Mesendoderm (in vitro differentiated cells): ENCODE results near the gene ASB1.

Source experiments
- DNase-seq: peaks from one replicate; pipeline ENCODE4 v3.0.0; 2013
- H2AK5ac ChIP-seq: 2 replicates; pipeline ENCODE4 v1.6.1; 2013; ENCODE audit warnings: low read length, inconsistent platforms
- H2BK120ac ChIP-seq: 2 replicates; pipeline ENCODE4 v1.6.1; 2013; ENCODE audit warnings: low read depth, mild to moderate bottlenecking, low read length, moderate library complexity, mixed read lengths
- H2BK15ac ChIP-seq: replicated peaks from 2 replicates; pipeline ENCODE4 v1.6.1; 2013; ENCODE audit warnings: low read depth, mild to moderate bottlenecking, moderate library complexity
- H2BK5ac ChIP-seq: 2 replicates; pipeline ENCODE4 v1.6.1; 2013; ENCODE audit warnings: low read length, inconsistent platforms
- H3K18ac ChIP-seq: 2 replicates; pipeline ENCODE4 v1.6.1; 2013; ENCODE audit warnings: mild to moderate bottlenecking, low read length, mixed read lengths
- H3K23ac ChIP-seq: one replicate; pipeline ENCODE4 v1.6.1; 2013; ENCODE audit warnings: low read length
- H3K27ac ChIP-seq: 2 replicates; pipeline ENCODE4 v1.5.1; 2013; ENCODE audit warnings: low read depth, mild to moderate bottlenecking, inconsistent platforms, low read length, moderate library complexity
- H3K27me3 ChIP-seq: 2 replicates; pipeline ENCODE4 v1.6.1; 2013; ENCODE audit warnings: low read length, control low read depth, mild to moderate bottlenecking, inconsistent platforms; ENCODE audit not compliant: insufficient read depth, poor library complexity
- H3K36me3 ChIP-seq: 2 replicates; pipeline ENCODE4 v1.6.1; 2013; ENCODE audit warnings: low read length, inconsistent platforms; ENCODE audit not compliant: control insufficient read depth, insufficient read depth
- H3K4ac ChIP-seq: one replicate; pipeline ENCODE4 v1.6.1; 2013; ENCODE audit warnings: low read depth, mild to moderate bottlenecking, low read length, moderate library complexity
- H3K4me1 ChIP-seq: 2 replicates; pipeline ENCODE4 v1.6.1; 2013; ENCODE audit warnings: low read depth, low read length, inconsistent platforms; ENCODE audit not compliant: control insufficient read depth
- H3K4me2 ChIP-seq: 2 replicates; pipeline ENCODE4 v1.6.1; 2013; ENCODE audit warnings: low read length
- H3K4me3 ChIP-seq: 2 replicates; pipeline ENCODE4 v1.5.1; 2013; ENCODE audit warnings: mild to moderate bottlenecking, low read length
- H3K56ac ChIP-seq: one replicate; pipeline ENCODE4 v1.6.1; 2013; ENCODE audit warnings: low read length
- H3K79me1 ChIP-seq: 2 replicates; pipeline ENCODE4 v1.6.1; 2013; ENCODE audit warnings: low read length, inconsistent platforms
- H3K79me2 ChIP-seq: 2 replicates; pipeline ENCODE4 v1.6.1; 2013; ENCODE audit warnings: mild to moderate bottlenecking, low read length; ENCODE audit not compliant: control insufficient read depth, insufficient read depth
- H3K9ac ChIP-seq: 2 replicates; pipeline ENCODE4 v1.6.1; 2013; ENCODE audit warnings: low read length, inconsistent platforms
- H4K5ac ChIP-seq: one replicate; pipeline ENCODE4 v1.6.1; 2013; ENCODE audit warnings: low read length
- H4K8ac ChIP-seq: one replicate; pipeline ENCODE4 v1.6.1; 2013; ENCODE audit warnings: low read depth, mild to moderate bottlenecking, control low read depth, low read length, moderate library complexity
- WGBS: extraction: QIAGEN DNeasy Blood & Tissue Kit; methylation state at CpG from one replicate; pipeline ENCODE4 v1.1.7; 2013; ENCODE audit warnings: low lambda C conversion rate, missing lambda C conversion rate; ENCODE audit not compliant: insufficient coverage; ENCODE audit errors: extremely low coverage; 5-methylcytosine and 5-hydroxymethylcytosine counted together

ASB1 gene

DNA sequence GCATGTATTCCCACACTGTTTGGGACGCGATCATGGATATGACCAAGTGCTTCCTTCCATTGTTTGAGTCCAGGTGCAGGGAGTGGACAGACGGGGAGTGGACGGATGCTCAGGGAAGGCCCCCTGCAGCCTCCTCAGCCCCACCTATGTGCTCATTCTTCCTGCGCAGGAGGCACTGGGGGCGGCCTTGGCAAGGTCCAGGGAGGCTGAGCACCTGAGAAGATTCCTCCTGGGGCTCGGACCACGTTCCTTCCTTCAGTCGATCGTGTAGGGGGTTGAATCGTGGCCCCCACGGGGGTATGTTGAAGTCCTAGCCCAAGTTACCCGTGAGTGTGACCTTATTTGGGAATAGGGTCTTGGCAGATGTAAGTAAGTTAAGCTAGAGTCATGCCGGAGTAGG, 60.4 kb downstream of the ASB1 start:
- DNase-seq, result no peak
- Histone ChIP-seq H3K79me2 (no peaks in the 10 kb centered on the region), H3K4me1 (no peaks in the 10 kb centered on the region), H4K5ac (no peak overlapping the region), H2BK120ac (no peak overlapping the region), H2AK5ac (no peak overlapping the region), H2BK5ac (no peak overlapping the region), H3K36me3 (no peaks in the 10 kb centered on the region), H3K4ac (no peak overlapping the region), H4K8ac (no peak overlapping the region), H3K9ac (no peak overlapping the region), H3K79me1 (no peaks in the 10 kb centered on the region), H3K56ac (no peak overlapping the region), H3K27me3 (no peaks in the 10 kb centered on the region), H3K4me3 (no peak overlapping the region), H3K4me2 (no peak overlapping the region), H2BK15ac (no peak overlapping the region), H3K27ac (no peak overlapping the region), H3K23ac (no peak overlapping the region), H3K18ac (no peak overlapping the region)
- WGBS, result no CpG with 5 or more reads among the region's 14 CpGs

- H4K5ac ChIP-seq, result no peak overlapping the region
- H3K27ac ChIP-seq, result no peak overlapping the region
- H3K18ac ChIP-seq, result no peak overlapping the region
- no peak overlapping the region for H4K8ac ChIP-seq
- no peak overlapping the region for H3K4me3 ChIP-seq
- no CpG with 5 or more reads among the region's 12 CpGs for WGBS
- H3K36me3 ChIP-seq, result no peaks in the 10 kb centered on the region
- no peak overlapping the region for H2BK5ac ChIP-seq
- no peaks in the 10 kb centered on the region for H3K4me1 ChIP-seq
- H3K79me2 ChIP-seq, result no peaks in the 10 kb centered on the region
- H3K27me3 ChIP-seq, result no peaks in the 10 kb centered on the region
- H3K9ac ChIP-seq, result no peak overlapping the region
- no peaks in the 10 kb centered on the region for H3K79me1 ChIP-seq
- no peak overlapping the region for H3K4ac ChIP-seq
- no peak overlapping the region for H3K56ac ChIP-seq
- no peak overlapping the region for H2BK15ac ChIP-seq
- no peak overlapping the region for H2AK5ac ChIP-seq
- H3K4me2 ChIP-seq, result no peak overlapping the region
- no peak overlapping the region for H2BK120ac ChIP-seq
- H3K23ac ChIP-seq, result no peak overlapping the region
- no peak for DNase-seq
Observed at GRCh38 chr2:238487652-238488346, 61.1 kb downstream of the ASB1 start.

GRCh38 chr2:238488347-238488826, 61.7 kb downstream of the ASB1 start:
- Histone ChIP-seq H3K4me3 (no peak overlapping the region), H4K8ac (no peak overlapping the region), H2BK5ac (no peak overlapping the region), H2AK5ac (no peak overlapping the region), H2BK15ac (no peak overlapping the region), H3K23ac (no peak overlapping the region), H4K5ac (no peak overlapping the region), H3K4me2 (no peak overlapping the region), H3K9ac (no peak overlapping the region), H3K79me2 (no peaks in the 10 kb centered on the region), H3K79me1 (no peaks in the 10 kb centered on the region), H3K27ac (no peak overlapping the region), H3K18ac (no peak overlapping the region), H2BK120ac (no peak overlapping the region), H3K27me3 (no peaks in the 10 kb centered on the region), H3K56ac (no peak overlapping the region), H3K4ac (no peak overlapping the region), H3K4me1 (no peaks in the 10 kb centered on the region), H3K36me3 (no peaks in the 10 kb centered on the region)
- no CpG with 5 or more reads among the region's 10 CpGs for WGBS
- no peak for DNase-seq

- H2AK5ac ChIP-seq, result no peak overlapping the region
- H2BK15ac ChIP-seq, result no peak overlapping the region
- no peak overlapping the region for H3K23ac ChIP-seq
- no peak for DNase-seq
- H3K4me1 ChIP-seq, result no peaks in the 10 kb centered on the region
- no peak overlapping the region for H4K8ac ChIP-seq
- no peak overlapping the region for H4K5ac ChIP-seq
- no peaks in the 10 kb centered on the region for H3K79me1 ChIP-seq
- H3K27ac ChIP-seq, result no peak overlapping the region
- H3K4me2 ChIP-seq, result no peak overlapping the region
- no peak overlapping the region for H3K4ac ChIP-seq
- no peak overlapping the region for H3K9ac ChIP-seq
- H2BK120ac ChIP-seq, result no peak overlapping the region
- no peak overlapping the region for H3K18ac ChIP-seq
- no peaks in the 10 kb centered on the region for H3K36me3 ChIP-seq
- WGBS, result no CpG with 5 or more reads among the region's 14 CpGs
- no peaks in the 10 kb centered on the region for H3K27me3 ChIP-seq
- H2BK5ac ChIP-seq, result no peak overlapping the region
- H3K79me2 ChIP-seq, result no peaks in the 10 kb centered on the region
- no peak overlapping the region for H3K4me3 ChIP-seq
- H3K56ac ChIP-seq, result no peak overlapping the region
Observed at GRCh38 chr2:238489431-238489830, 62.7 kb downstream of the ASB1 start.

DNA sequence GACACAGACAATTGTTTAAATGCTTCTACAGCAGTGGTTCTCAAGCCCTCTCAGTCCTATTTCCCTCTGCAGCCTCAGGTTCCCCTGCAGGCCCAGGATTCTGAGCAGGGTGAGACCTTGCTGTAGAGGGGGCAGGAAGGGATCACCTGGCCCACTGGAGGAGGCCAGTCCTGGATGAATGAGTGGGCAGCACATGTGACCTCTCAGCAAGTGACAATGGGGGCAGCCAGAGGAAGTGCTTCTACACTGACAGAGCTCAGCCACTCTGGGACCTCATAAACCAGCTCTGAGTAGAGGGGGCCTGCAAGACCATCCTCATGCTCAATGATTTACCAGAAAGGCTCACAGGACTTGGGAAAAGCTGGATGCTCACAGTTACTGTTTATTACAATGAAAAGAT, 63.2 kb downstream of the ASB1 start:
- no peak overlapping the region for H3K4me2 ChIP-seq
- no peaks in the 10 kb centered on the region for H3K4me1 ChIP-seq
- no peak overlapping the region for H3K9ac ChIP-seq
- H2BK120ac ChIP-seq, result no peak overlapping the region
- no peak for DNase-seq
- no peak overlapping the region for H2BK15ac ChIP-seq
- no peak overlapping the region for H4K8ac ChIP-seq
- H4K5ac ChIP-seq, result no peak overlapping the region
- H3K79me1 ChIP-seq, result no peaks in the 10 kb centered on the region
- H3K36me3 ChIP-seq, result no peaks in the 10 kb centered on the region
- no peak overlapping the region for H3K23ac ChIP-seq
- H2BK5ac ChIP-seq, result no peak overlapping the region
- no peak overlapping the region for H3K4me3 ChIP-seq
- H3K18ac ChIP-seq, result no peak overlapping the region
- no peak overlapping the region for H3K4ac ChIP-seq
- H3K27me3 ChIP-seq, result no peaks in the 10 kb centered on the region
- H3K27ac ChIP-seq, result no peak overlapping the region
- H3K79me2 ChIP-seq, result no peaks in the 10 kb centered on the region
- H2AK5ac ChIP-seq, result no peak overlapping the region
- no peak overlapping the region for H3K56ac ChIP-seq

- H2BK120ac ChIP-seq, result no peak overlapping the region
- no peak overlapping the region for H2BK5ac ChIP-seq
- DNase-seq, result no peak
- no peaks in the 10 kb centered on the region for H3K27me3 ChIP-seq
- no peak overlapping the region for H3K9ac ChIP-seq
- no peak overlapping the region for H3K56ac ChIP-seq
- H3K79me2 ChIP-seq, result no peaks in the 10 kb centered on the region
- H3K4ac ChIP-seq, result no peak overlapping the region
- H3K4me3 ChIP-seq, result no peak overlapping the region
- no peak overlapping the region for H2AK5ac ChIP-seq
- H4K8ac ChIP-seq, result no peak overlapping the region
- H3K79me1 ChIP-seq, result no peaks in the 10 kb centered on the region
- no peak overlapping the region for H3K4me2 ChIP-seq
- H2BK15ac ChIP-seq, result no peak overlapping the region
- WGBS, result no CpG with 5 or more reads among the region's 5 CpGs
- H3K27ac ChIP-seq, result no peak overlapping the region
- no peak overlapping the region for H4K5ac ChIP-seq
- no peaks in the 10 kb centered on the region for H3K36me3 ChIP-seq
- H3K18ac ChIP-seq, result no peak overlapping the region
- H3K4me1 ChIP-seq, result no peaks in the 10 kb centered on the region
- H3K23ac ChIP-seq, result no peak overlapping the region
Observed at GRCh38 chr2:238492840-238493239, 66.1 kb downstream of the ASB1 start.
